ENCODE data around the gene CD81.

DNA sequence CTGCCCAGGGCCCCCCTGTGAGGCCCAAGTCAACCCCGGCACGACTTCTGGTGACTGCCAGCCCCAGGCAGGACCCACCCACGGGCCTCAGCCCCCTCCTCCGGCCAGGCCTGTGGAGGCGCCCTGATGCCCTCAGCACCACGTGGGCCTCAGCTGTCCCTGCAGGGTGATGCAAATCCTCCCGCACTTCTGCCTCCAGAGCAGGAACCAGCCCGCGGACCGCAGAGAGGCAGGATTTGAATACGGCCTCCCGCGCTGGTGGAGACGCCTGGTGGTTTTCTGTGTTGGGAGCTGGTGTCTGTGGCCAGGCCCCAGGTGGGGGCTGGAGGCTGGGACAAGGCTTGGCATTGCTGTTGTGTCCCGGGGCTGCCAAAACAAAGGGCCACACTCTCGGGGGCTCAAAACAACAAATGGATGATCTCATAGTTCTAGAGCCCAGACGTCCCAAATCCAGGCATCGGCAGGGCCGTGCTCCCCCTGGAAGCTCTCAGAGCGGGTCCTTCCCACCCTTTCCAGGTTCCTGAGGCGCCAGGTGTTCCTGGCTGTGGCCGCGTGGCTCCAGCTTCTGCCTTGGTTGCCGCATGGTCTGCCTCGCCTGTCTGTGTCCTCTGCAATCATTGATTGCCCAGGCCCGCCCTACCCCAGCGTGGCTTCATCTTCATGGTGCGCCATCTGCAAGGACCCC is 47.8 kb downstream of the CD81 start:
- TF ChIP-seq EZH2phosphoT487 (IDR thresholded peaks at IDR 0.05; ENCODE audit: insufficient read depth, low read depth) = no peak
- no peak for TF ChIP-seq EZH2 (IDR thresholded peaks at IDR 0.05; ENCODE audit: insufficient read depth, poor library complexity, severe bottlenecking)
